Caco-2 (cell line): ENCODE data around the gene ZNF202. TPM values are rescaled to one million over a fixed set of nuclear protein-coding genes. Genes with fewer than 3 reads are reported as not detected.

Experiments
- BruUV-seq: library from RNA; stranded (reverse); fragments of 400-500 nt; replicated peaks from 2 replicates; lab custom pipeline; 2021; lab: Mats Ljungman, UMichigan
- CTCF ChIA-PET: fragments of 300-600 bp; sonication (Branson Sonifier 250); formaldehyde crosslinking; loops from one replicate; lab custom pipeline; 2022; ENCODE audit warnings: antibody characterized with exemption; lab: Charles Lee
- POLR2A ChIA-PET: fragments of 300-600 bp; sonication (Branson Sonifier 250); formaldehyde crosslinking; loops from one replicate; lab custom pipeline; 2022; ENCODE audit warnings: antibody characterized with exemption; lab: Charles Lee
- DNase-seq, 2 experiments: peaks; one replicate each; pipeline versions ENCODE4 v3.0.0 to v3.0.0-alpha.2; 2020 to 2022
- H3K27me3 ChIP-seq: replicated peaks from 2 replicates; pipeline ENCODE4 v1.6.0; 2011; ENCODE audit warnings: low read length; ENCODE audit not compliant: control insufficient read depth, insufficient read depth
- H3K36me3 ChIP-seq: 2 replicates; pipeline ENCODE4 v1.5.1; 2011; ENCODE audit warnings: low read length; ENCODE audit not compliant: control insufficient read depth, insufficient read depth
- H3K4me1 ChIP-seq: fragments of 250-450 bp; sonication (Bioruptor Pico); 2 replicates; pipeline ENCODE4 v1.5.1; 2020; ENCODE audit warnings: mild to moderate bottlenecking
- H3K4me3 ChIP-seq: 2 replicates; pipeline ENCODE4 v1.5.1; 2011; ENCODE audit warnings: low read depth, mild to moderate bottlenecking, control low read depth, low read length
- H3K9me3 ChIP-seq: fragments of 250-450 bp; sonication (Bioruptor Pico); 2 replicates; pipeline ENCODE4 v1.5.1; 2020; ENCODE audit warnings: mild to moderate bottlenecking, moderate library complexity
- H3K27ac Mint-ChIP-seq: one replicate; pipeline ENCODE4 v1.8.0; 2022; ENCODE audit warnings: mixed read lengths; ENCODE audit not compliant: unreplicated experiment
- H3K27me3 Mint-ChIP-seq: one replicate; pipeline ENCODE4 v1.8.0; 2022; ENCODE audit warnings: mixed read lengths; ENCODE audit not compliant: insufficient read depth, unreplicated experiment
- H3K36me3 Mint-ChIP-seq: one replicate; pipeline ENCODE4 v1.8.0; 2022; ENCODE audit warnings: mild to moderate bottlenecking, mixed read lengths; ENCODE audit not compliant: insufficient read depth, unreplicated experiment
- H3K4me1 Mint-ChIP-seq: one replicate; pipeline ENCODE4 v1.8.0; 2022; ENCODE audit warnings: low read depth, mixed read lengths; ENCODE audit not compliant: unreplicated experiment
- H3K4me3 Mint-ChIP-seq: one replicate; pipeline ENCODE4 v1.8.0; 2022; ENCODE audit warnings: mild to moderate bottlenecking, moderate library complexity, mixed read lengths; ENCODE audit not compliant: unreplicated experiment
- H3K9me3 Mint-ChIP-seq: one replicate; pipeline ENCODE4 v1.8.0; 2022; ENCODE audit warnings: mixed read lengths; ENCODE audit not compliant: unreplicated experiment
- CTCF ChIP-seq, 2 experiments: fragments of 200-600 bp in 1 of 2; IDR thresholded peaks; 1 replicate in 1 of 2; 2 replicates in 1 of 2; pipeline versions ENCODE4 v1.5.1 to v1.8.0; 2011 to 2022; ENCODE audit warnings: antibody characterized with exemption in 1 of 2, control low read depth in 1 of 2, inconsistent platforms in 1 of 2, low read depth in 1 of 2, low read length in 1 of 2, mild to moderate bottlenecking in 1 of 2, moderate library complexity in 1 of 2; ENCODE audit not compliant: insufficient read depth in 1 of 2, severe bottlenecking in 1 of 2, unreplicated experiment in 1 of 2
- intact Hi-C: fragments of 100-400 bp; cut with micrococcal nuclease; formaldehyde crosslinking; loops from one replicate; pipeline ENCODE4 v1.10.0; 2022; ENCODE audit not compliant: unreplicated experiment
- total RNA-seq: library from RNA; stranded (reverse); gene quantifications from 2 replicates; pipeline ENCODE4 v1.2.3, GENCODE V29; 2022

ZNF202 gene
- total RNA-seq, 1 experiment from 2014 or later: 25.5 TPM

GRCh38 chr11:123684601-123685000, 56.9 kb downstream of the ZNF202 start:
- no peak for DNase-seq
- POLR2A ChIA-PET: no interaction called here

GRCh38 chr11:123683428-123684170, 57.9 kb downstream of the ZNF202 start:
- Mint-ChIP-seq H3K4me1 (no peaks in the 10 kb centered on the region), H3K36me3 (no peaks in the 10 kb centered on the region), H3K4me3 (no peak overlapping the region), H3K27ac (no peak overlapping the region), H3K27me3 (peaks cover 45% of the 10 kb centered on the region), H3K9me3 (no peaks in the 10 kb centered on the region)
- H3K27me3 ChIP-seq: peaks cover 1% of the 10 kb centered on the region; the same call in 1 of the 2 replicates
- ChIA-PET POLR2A (no interaction called here), CTCF (no interaction called here)
- no peak for DNase-seq
- no peaks in the 10 kb centered on the region for H3K9me3 ChIP-seq
- intact Hi-C loops: no loop called here
- H3K4me1 ChIP-seq: no peaks in the 10 kb centered on the region
- no TSS peak for BruUV-seq
- no peak for TF ChIP-seq CTCF (IDR thresholded peaks at IDR 0.05; ENCODE audit: insufficient read depth in 1 of 2, low read depth in 1 of 2, low read length in 1 of 2, severe bottlenecking in 1 of 2, unreplicated experiment in 1 of 2)
- no peaks in the 10 kb centered on the region for H3K36me3 ChIP-seq
- H3K4me3 ChIP-seq: no peak overlapping the region

More at GRCh38 chr11:123684601-123685000, 56.9 kb downstream of the ZNF202 start:
- CTCF ChIA-PET: no interaction called here
- no peaks in the 10 kb centered on the region for H3K9me3 Mint-ChIP-seq
- no peaks in the 10 kb centered on the region for H3K4me1 ChIP-seq
- TF ChIP-seq CTCF (IDR thresholded peaks at IDR 0.05; ENCODE audit: insufficient read depth in 1 of 2, low read depth in 1 of 2, low read length in 1 of 2, severe bottlenecking in 1 of 2, unreplicated experiment in 1 of 2): no peak
- H3K36me3 ChIP-seq: no peaks in the 10 kb centered on the region
- no peaks in the 10 kb centered on the region for H3K9me3 ChIP-seq
- H3K4me3 ChIP-seq: no peak overlapping the region
- no peak overlapping the region for H3K27ac Mint-ChIP-seq
- no peak overlapping the region for H3K4me3 Mint-ChIP-seq
- H3K36me3 Mint-ChIP-seq: no peaks in the 10 kb centered on the region
- no TSS peak for BruUV-seq
- peaks cover 52% of the 10 kb centered on the region for H3K27me3 Mint-ChIP-seq
- H3K27me3 ChIP-seq: peaks cover 1% of the 10 kb centered on the region; the same call in 1 of the 2 replicates
- no peaks in the 10 kb centered on the region for H3K4me1 Mint-ChIP-seq
- intact Hi-C loops: no loop called here

- Histone ChIP-seq H3K4me3 (no peak overlapping the region), H3K27me3 (peaks cover 1% of the 10 kb centered on the region; the same call in 1 of the 2 replicates), H3K4me1 (no peaks in the 10 kb centered on the region), H3K36me3 (no peaks in the 10 kb centered on the region), H3K9me3 (no peaks in the 10 kb centered on the region)
- Mint-ChIP-seq H3K4me3 (no peak overlapping the region), H3K36me3 (no peaks in the 10 kb centered on the region), H3K4me1 (no peaks in the 10 kb centered on the region), H3K27me3 (peaks cover 42% of the 10 kb centered on the region), H3K27ac (no peak overlapping the region), H3K9me3 (no peaks in the 10 kb centered on the region)
- intact Hi-C loops: no loop called here
- DNase-seq: no peak
- POLR2A ChIA-PET: no interaction called here
- no peak for TF ChIP-seq CTCF (IDR thresholded peaks at IDR 0.05; ENCODE audit: insufficient read depth in 1 of 2, low read depth in 1 of 2, low read length in 1 of 2, severe bottlenecking in 1 of 2, unreplicated experiment in 1 of 2)
- CTCF ChIA-PET: no interaction called here
- BruUV-seq: no TSS peak
Observed at GRCh38 chr11:123682696-123683410, 58.6 kb downstream of the ZNF202 start.
